Measurements from ENCODE around the gene PRKN. TPM values are rescaled to one million over a fixed set of nuclear protein-coding genes. Genes with fewer than 3 reads are reported as not detected.

PRKN gene
- total RNA-seq, 1 donor from 2014 or later = 4.9 TPM

- no peaks in the 10 kb centered on the region for H3K9me3 ChIP-seq
- intact Hi-C loops (cut with DNase I) = no loop called here
- H3K36me3 ChIP-seq = no peaks in the 10 kb centered on the region
- H3K4me1 ChIP-seq = no peaks in the 10 kb centered on the region
- H3K27ac ChIP-seq = no peak overlapping the region
- DNase-seq (ENCODE audit: extremely low spot score in 2 of 2) = peak in 1 of 2 donors; percentile 69
- H3K27me3 ChIP-seq = no peaks in the 10 kb centered on the region
- no peak overlapping the region for H3K4me3 ChIP-seq
- no peak for TF ChIP-seq POLR2A (IDR thresholded peaks at IDR 0.05)
- TF ChIP-seq POLR2AphosphoS5 (IDR thresholded peaks at IDR 0.05; ENCODE audit: insufficient read depth in 1 of 2, low read depth in 1 of 2) = no peak
- TF ChIP-seq CTCF (IDR thresholded peaks at IDR 0.05) = no peak
Observed at GRCh38 chr6:161833099-161833860, 894.3 kb downstream of the PRKN start.

GRCh38 chr6:161832622-161833021, 894.9 kb downstream of the PRKN start:
- Histone ChIP-seq H3K4me1 (no peaks in the 10 kb centered on the region), H3K4me3 (no peak overlapping the region), H3K27me3 (no peaks in the 10 kb centered on the region), H3K9me3 (no peaks in the 10 kb centered on the region), H3K27ac (no peak overlapping the region), H3K36me3 (no peaks in the 10 kb centered on the region)
- intact Hi-C loops (cut with DNase I) = no loop called here
- no peak for TF ChIP-seq POLR2A (IDR thresholded peaks at IDR 0.05)
- no peak for TF ChIP-seq CTCF (IDR thresholded peaks at IDR 0.05)
- TF ChIP-seq POLR2AphosphoS5 (IDR thresholded peaks at IDR 0.05; ENCODE audit: insufficient read depth in 1 of 2, low read depth in 1 of 2) = no peak
- DNase-seq (ENCODE audit: extremely low spot score in 2 of 2) = peak in 1 of 2 donors; percentile 49

GRCh38 chr6:161830866-161831616, 896.5 kb downstream of the PRKN start:
- H3K9me3 ChIP-seq = no peaks in the 10 kb centered on the region
- H3K4me1 ChIP-seq = no peaks in the 10 kb centered on the region
- H3K27ac ChIP-seq = no peak overlapping the region
- no peaks in the 10 kb centered on the region for H3K27me3 ChIP-seq
- TF ChIP-seq POLR2AphosphoS5 (IDR thresholded peaks at IDR 0.05; ENCODE audit: insufficient read depth in 1 of 2, low read depth in 1 of 2) (no peak), CTCF (IDR thresholded peaks at IDR 0.05) (no peak), POLR2A (IDR thresholded peaks at IDR 0.05) (no peak)
- DNase-seq (ENCODE audit: extremely low spot score in 2 of 2) = peak in 1 of 2 donors; percentile 18
- no peak overlapping the region for H3K4me3 ChIP-seq
- intact Hi-C loops (cut with DNase I) = no loop called here
- no peaks in the 10 kb centered on the region for H3K36me3 ChIP-seq

DNA sequence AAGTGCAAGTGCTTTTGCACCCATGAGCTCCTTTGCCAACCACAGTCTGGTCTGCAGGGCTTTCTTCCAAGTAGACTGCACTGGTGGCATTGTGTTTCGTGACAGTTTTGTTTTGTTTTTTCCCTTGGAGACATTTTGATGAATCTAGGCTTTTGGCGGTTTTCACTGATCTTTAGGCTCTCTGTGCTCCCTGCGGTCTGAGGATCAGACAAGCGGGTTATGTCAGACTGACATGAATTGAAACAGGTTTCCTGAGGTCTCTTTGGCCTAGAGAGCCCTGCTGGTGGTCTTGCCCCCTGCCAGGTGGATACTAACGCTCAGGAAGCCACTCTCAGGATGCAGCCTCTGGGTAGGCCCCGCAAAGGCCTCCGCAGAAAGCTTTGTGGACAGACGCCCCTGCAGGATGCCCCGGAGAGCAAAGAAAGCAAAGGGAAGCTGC, 898.3 kb downstream of the PRKN start:
- Histone ChIP-seq H3K27me3 (no peaks in the 10 kb centered on the region), H3K4me3 (no peak overlapping the region), H3K36me3 (no peaks in the 10 kb centered on the region), H3K4me1 (no peaks in the 10 kb centered on the region), H3K9me3 (no peaks in the 10 kb centered on the region), H3K27ac (no peak overlapping the region)
- DNase-seq (ENCODE audit: extremely low spot score in 2 of 2) = peak in 1 of 2 donors; percentile 22
- TF ChIP-seq CTCF (IDR thresholded peaks at IDR 0.05) (no peak), POLR2A (IDR thresholded peaks at IDR 0.05) (no peak), POLR2AphosphoS5 (IDR thresholded peaks at IDR 0.05; ENCODE audit: insufficient read depth in 1 of 2, low read depth in 1 of 2) (no peak)
- intact Hi-C loops (cut with DNase I) = loop anchor here (2.0 kb wide), 1 partner anchor 69 kb away; no protein-coding TSS in a partner anchor
